ENCODE measurements around the gene PGM2. TPM values are rescaled to one million over a fixed set of nuclear protein-coding genes. Genes with fewer than 3 reads are reported as not detected.

PGM2 gene
- total and polyA plus RNA-seq, 2 donors (not counting 3 experiments of a cell fraction or from before 2014, with no cell fraction given) = 17.9 to 53.9 TPM

DNA sequence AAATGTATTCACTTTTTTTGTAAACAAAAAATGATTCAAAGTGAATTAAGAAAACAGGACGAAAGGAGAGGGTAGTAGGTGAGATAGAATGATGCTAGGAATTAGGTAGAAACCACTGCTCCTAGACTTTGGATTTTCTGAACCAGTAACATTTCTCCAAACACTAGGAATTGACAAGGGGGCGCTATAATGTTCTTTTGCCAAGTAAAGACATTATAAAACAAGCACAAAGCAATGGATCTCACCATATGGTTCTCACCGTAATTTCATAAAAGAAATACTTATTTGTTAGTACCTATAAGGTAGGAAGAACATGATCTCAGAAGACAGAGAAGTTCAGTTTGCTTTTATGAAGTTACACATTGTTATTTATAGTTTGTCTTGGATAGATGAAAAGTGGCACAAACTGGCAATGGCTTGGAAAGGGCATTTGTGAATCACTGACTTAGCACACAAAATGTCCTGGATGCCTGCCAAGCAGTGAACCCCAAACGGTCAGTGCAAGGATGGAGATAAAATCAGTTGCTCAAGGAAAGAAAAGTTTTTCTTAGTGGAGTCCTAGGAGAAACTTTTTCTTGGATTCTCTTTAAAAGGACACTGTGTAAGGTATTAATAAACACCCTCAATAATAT lies 56.3 kb downstream of the PGM2 start:
- no TSS peak for BruUV-seq (replicated peaks)

More for the DNA sequence above, 56.3 kb downstream of the PGM2 start:
- ChIA-PET POLR2A (no interaction called here), CTCF (no interaction called here)
- Histone ChIP-seq H4K20me1 (replicated peaks; ENCODE audit: control insufficient read depth, extremely low read depth, insufficient read depth, low read length) (no peaks in the 10 kb centered on the region), H3K4me3 (replicated peaks in 1 of 3; ENCODE audit: insufficient read depth in 1 of 3, low read depth in 1 of 3, low read length in 3 of 3) (no peak overlapping the region), H3K4me1 (ENCODE audit: control insufficient read depth, extremely low read depth, insufficient read depth, low read length) (no peaks in the 10 kb centered on the region), H3K4me2 (ENCODE audit: insufficient read depth, low read length) (no peak overlapping the region), H2AFZ (ENCODE audit: low read depth, low read length) (no peak overlapping the region), H3K9me1 (replicated peaks; ENCODE audit: control insufficient read depth, extremely low read depth, insufficient read depth, low read length) (no peaks in the 10 kb centered on the region), H3K27ac (ENCODE audit: insufficient read depth, low read depth, low read length) (no peak overlapping the region), H3K9ac (replicated peaks; ENCODE audit: extremely low read depth, insufficient read depth, low read length) (no peak overlapping the region), H3K27me3 (ENCODE audit: control insufficient read depth in 2 of 2, insufficient read depth in 2 of 2, low read length in 2 of 2) (peaks cover 2 to 5% of the 10 kb centered on the region in 2 experiments), H3K36me3 (ENCODE audit: control insufficient read depth in 2 of 2, extremely low read depth in 1 of 2, insufficient read depth in 2 of 2, low read length in 2 of 2) (no peaks in the 10 kb centered on the region), H3K9me3 (replicated peaks; ENCODE audit: control insufficient read depth, insufficient read depth, low read length) (no peaks in the 10 kb centered on the region), H3K79me2 (ENCODE audit: control insufficient read depth, insufficient read depth, low read length) (no peaks in the 10 kb centered on the region)
- intact Hi-C loops (cut with micrococcal nuclease) (no loop called here), dilution Hi-C loops (cut with MboI; ENCODE audit: extremely low pct_ligation_motif_present, low sequenced_read_pairs) (no loop called here)
- DNase-seq (ENCODE audit: low read depth, low spot score) (no peak), FAIRE-seq (no peak)
- TF ChIP-seq, protein P1, sequence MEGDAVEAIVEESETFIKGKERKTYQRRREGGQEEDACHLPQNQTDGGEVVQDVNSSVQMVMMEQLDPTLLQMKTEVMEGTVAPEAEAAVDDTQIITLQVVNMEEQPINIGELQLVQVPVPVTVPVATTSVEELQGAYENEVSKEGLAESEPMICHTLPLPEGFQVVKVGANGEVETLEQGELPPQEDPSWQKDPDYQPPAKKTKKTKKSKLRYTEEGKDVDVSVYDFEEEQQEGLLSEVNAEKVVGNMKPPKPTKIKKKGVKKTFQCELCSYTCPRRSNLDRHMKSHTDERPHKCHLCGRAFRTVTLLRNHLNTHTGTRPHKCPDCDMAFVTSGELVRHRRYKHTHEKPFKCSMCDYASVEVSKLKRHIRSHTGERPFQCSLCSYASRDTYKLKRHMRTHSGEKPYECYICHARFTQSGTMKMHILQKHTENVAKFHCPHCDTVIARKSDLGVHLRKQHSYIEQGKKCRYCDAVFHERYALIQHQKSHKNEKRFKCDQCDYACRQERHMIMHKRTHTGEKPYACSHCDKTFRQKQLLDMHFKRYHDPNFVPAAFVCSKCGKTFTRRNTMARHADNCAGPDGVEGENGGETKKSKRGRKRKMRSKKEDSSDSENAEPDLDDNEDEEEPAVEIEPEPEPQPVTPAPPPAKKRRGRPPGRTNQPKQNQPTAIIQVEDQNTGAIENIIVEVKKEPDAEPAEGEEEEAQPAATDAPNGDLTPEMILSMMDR (IDR thresholded peaks at IDR 0.05; ENCODE audit: extremely low read depth in 1 of 2, insufficient read depth in 1 of 2, low read depth in 1 of 2, low read length in 2 of 2) = peak in 1 of 2 donors; percentile 10
- TF ChIP-seq, protein P2, sequence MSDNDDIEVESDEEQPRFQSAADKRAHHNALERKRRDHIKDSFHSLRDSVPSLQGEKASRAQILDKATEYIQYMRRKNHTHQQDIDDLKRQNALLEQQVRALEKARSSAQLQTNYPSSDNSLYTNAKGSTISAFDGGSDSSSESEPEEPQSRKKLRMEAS (IDR thresholded peaks at IDR 0.05; ENCODE audit: insufficient read depth, insufficient read length) = no peak
- no peak for TF ChIP-seq MYC (IDR thresholded peaks at IDR 0.05; ENCODE audit: low read depth, low read length)
